Astrocyte of the hippocampus (primary cell): ENCODE data around the gene HHAT.

Experiments
- DNase-seq: peaks from one replicate; pipeline ENCODE4 v3.0.0; 2011; ENCODE audit warnings: low read depth, low spot score

The HHAT gene

GRCh38 chr1:210440081-210440480, 111.4 kb downstream of the HHAT start:
- DNase-seq = no peak

GRCh38 chr1:210441028-210441427, 112.3 kb downstream of the HHAT start:
- no peak for DNase-seq

GRCh38 chr1:210445485-210445884, 116.8 kb downstream of the HHAT start:
- DNase-seq = no peak

- no peak for DNase-seq
These were observed 117.2 kb downstream of the HHAT start for GRCh38 chr1:210445931-210446330.

GRCh38 chr1:210446479-210446878, 117.8 kb downstream of the HHAT start:
- DNase-seq = no peak

GRCh38 chr1:210447456-210448057, 118.9 kb downstream of the HHAT start:
- DNase-seq = no peak

GRCh38 chr1:210448297-210448892, 119.7 kb downstream of the HHAT start:
- peak; percentile 77 for DNase-seq

GRCh38 chr1:210455840-210456603, 127.3 kb downstream of the HHAT start:
- no peak for DNase-seq

GRCh38 chr1:210456731-210457255, 128.1 kb downstream of the HHAT start:
- DNase-seq = no peak

- peak; percentile 75 for DNase-seq
These were observed 128.9 kb downstream of the HHAT start for GRCh38 chr1:210457568-210457967.

- DNase-seq = peak; percentile 58
These were observed 135.9 kb downstream of the HHAT start for GRCh38 chr1:210464519-210465039.

- no peak for DNase-seq
These were observed 136.4 kb downstream of the HHAT start for GRCh38 chr1:210465150-210465549.

GRCh38 chr1:210467440-210468043, 138.8 kb downstream of the HHAT start:
- no peak for DNase-seq

GRCh38 chr1:210469441-210469840, 140.7 kb downstream of the HHAT start:
- no peak for DNase-seq

GRCh38 chr1:210475321-210475720, 146.6 kb downstream of the HHAT start:
- DNase-seq = no peak

- no peak for DNase-seq
These were observed 147.1 kb downstream of the HHAT start for GRCh38 chr1:210475806-210476205.

- DNase-seq = no peak
These were observed 148.0 kb downstream of the HHAT start for GRCh38 chr1:210476730-210477129.

GRCh38 chr1:210477328-210477924, 148.7 kb downstream of the HHAT start:
- no peak for DNase-seq

GRCh38 chr1:210478820-210479219, 150.1 kb downstream of the HHAT start:
- DNase-seq = no peak

- no peak for DNase-seq
These were observed 153.8 kb downstream of the HHAT start for GRCh38 chr1:210482491-210482890.

- DNase-seq = no peak
These were observed 154.4 kb downstream of the HHAT start for GRCh38 chr1:210482945-210483617.
